Epithelial cell of proximal tubule (primary cell): ENCODE measurements around the gene BCL2L2. TPM values are rescaled to one million over a fixed set of nuclear protein-coding genes. Genes with fewer than 3 reads are reported as not detected.
A peak's percentile ranks its signal among the peaks of the same experiment; 100 is the strongest.

ENCODE experiments used
- DNase-seq: peaks from one replicate; pipeline ENCODE4 v3.0.0-alpha.2; 2011; ENCODE audit warnings: low read depth
- H3K4me3 ChIP-seq: 2 replicates; pipeline ENCODE4 v1.5.1; 2011; ENCODE audit warnings: low read depth, mild to moderate bottlenecking, low read length
- total RNA-seq: library from RNA; depleted of rRNA; stranded (reverse); fragments of >200 nt; gene quantifications from 2 replicates; pipeline ENCODE4 v1.2.3, GENCODE V29; 2015
- TF ChIP-seq, protein P1 (sequence below): conservative IDR thresholded peaks from 2 replicates; pipeline ENCODE4 v1.5.1; 2012; ENCODE audit warnings: low read depth, mild to moderate bottlenecking, low read length

The BCL2L2 gene
- total RNA-seq, 1 donor from 2014 or later: 10.7 TPM

DNA sequence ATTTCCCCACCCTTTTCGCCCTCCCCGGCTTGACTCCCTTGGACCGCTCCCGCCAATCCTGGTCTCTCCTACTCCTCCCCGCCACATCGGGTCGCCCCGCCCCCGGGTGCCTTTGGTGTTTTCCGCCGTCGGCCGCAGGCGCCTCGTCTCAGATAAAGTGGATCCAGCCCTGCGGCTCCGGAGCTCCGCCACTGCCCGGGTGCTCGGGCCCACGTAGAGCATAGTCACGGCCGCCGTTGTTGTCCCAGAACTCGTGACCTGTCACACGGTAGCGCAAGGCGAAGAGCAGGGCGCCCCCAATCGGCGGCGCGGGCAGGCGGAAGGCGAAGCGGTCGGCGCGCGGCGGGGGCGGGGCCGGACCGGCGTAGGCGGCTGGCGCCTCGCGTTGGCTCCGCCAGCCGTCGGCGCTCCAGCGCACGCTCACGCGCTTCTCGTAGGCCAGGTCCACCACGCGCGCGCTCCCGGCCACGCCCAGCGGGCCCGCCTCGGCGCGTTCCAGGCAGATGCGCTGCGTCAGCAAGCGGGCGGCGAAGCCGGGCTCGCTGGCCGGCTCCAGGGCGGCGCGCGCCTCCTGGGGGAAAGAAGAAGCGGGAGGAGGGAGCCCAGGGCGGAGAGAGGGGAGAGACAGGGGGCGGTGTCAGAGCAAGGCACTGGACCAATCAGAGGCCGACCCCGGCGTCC is 5.2 kb upstream of the BCL2L2 start:
- H3K4me3 ChIP-seq: peak overlapping the region; percentile 61
- DNase-seq: peak; percentile 73
- TF ChIP-seq, protein P1, sequence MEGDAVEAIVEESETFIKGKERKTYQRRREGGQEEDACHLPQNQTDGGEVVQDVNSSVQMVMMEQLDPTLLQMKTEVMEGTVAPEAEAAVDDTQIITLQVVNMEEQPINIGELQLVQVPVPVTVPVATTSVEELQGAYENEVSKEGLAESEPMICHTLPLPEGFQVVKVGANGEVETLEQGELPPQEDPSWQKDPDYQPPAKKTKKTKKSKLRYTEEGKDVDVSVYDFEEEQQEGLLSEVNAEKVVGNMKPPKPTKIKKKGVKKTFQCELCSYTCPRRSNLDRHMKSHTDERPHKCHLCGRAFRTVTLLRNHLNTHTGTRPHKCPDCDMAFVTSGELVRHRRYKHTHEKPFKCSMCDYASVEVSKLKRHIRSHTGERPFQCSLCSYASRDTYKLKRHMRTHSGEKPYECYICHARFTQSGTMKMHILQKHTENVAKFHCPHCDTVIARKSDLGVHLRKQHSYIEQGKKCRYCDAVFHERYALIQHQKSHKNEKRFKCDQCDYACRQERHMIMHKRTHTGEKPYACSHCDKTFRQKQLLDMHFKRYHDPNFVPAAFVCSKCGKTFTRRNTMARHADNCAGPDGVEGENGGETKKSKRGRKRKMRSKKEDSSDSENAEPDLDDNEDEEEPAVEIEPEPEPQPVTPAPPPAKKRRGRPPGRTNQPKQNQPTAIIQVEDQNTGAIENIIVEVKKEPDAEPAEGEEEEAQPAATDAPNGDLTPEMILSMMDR: peak; percentile 55

DNA sequence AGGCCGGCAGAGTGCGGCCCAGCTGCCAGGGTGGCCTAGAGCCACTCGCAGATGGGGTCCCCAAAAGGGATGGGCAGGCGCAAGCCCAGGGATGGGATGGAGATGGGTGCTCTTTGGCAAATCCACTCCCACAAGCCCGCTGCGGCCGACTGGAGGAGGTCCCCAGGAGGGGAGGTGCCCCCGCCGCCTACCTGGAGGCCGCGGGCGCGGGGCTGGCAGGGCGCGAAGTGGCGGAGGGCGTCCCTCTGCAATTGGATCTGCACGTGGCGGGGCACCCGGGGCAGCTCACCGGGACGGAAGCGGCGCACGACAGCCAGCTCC is 4.7 kb upstream of the BCL2L2 start:
- TF ChIP-seq, protein P1: no peak
- no peak for DNase-seq
- peak overlapping the region; percentile 60 for H3K4me3 ChIP-seq

DNA sequence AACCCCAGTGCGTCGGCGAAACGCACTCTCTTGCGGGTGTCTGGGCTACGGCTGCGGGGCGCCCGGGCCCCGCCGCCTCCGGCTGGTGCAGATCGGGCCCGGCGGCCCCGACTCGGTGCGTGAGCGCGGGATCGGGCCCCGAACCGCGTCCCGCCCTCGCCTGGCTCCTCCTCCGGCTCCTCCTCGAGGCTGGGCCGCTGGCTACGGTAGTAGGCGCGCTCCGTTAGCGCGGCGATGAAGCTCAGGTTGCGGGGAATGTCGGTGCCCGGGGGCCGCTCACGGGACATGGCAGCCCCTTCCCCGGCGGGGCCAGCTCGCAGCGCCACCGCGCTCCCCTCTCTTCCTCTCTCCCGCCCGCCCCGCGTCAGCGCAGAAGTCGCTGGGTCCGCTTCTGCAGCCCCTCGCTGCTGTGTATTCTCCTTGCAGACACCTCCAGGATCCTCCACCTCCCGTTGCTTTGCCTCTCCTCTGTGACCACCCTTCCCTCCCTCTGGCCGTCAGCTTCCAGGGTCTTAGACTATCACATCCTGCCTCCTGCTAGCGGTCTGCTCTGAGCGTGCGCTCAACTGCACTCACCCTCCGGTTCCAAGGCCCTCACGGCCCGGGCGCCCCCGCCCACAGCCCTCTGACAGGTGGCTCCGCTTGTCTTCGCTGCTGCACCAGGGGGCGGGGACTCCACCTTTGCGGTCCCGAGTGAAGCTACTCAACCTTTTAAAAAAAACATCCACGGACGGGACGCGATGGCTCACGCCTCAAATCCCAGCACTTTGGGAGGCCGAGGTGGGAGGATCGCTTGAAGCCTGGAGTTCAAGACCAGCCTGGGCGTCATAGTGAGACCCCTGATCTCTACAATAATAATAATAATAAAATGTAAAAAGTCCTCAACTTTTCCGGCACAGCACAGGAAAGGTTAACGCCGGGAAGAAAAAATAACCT is 4.1 kb upstream of the BCL2L2 start, which contains the start of gene PPP1R3E:
PPP1R3E (minus strand) TSS at position 570 of the 936 bp plus-strand sequence; CDS start at position 287, 283 bp downstream.
- peak within 1 kb of the TSS; percentile 60 for H3K4me3 ChIP-seq
- TF ChIP-seq, protein P1: no peak
- DNase-seq: no peak

DNA sequence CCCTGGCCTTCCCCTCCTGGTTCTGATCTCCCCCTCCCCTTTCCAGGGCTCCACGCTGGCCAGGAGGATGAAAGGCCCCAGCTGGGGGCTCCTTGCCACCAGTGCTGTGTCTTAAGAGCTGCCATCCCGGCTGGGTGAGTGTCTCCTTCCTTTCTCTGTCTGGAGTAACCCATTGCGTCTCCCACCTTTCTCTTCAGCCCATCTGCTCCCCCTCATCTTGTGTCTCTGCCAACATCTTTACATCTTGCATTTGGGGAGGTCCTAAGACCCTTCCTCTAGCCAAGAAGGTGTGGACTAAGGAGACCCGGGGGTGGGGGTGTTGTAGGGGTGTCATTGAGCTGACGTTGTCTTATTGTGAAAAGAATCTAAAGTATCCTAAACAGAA is 505 bp downstream of the BCL2L2 start:
- DNase-seq: no peak

DNA sequence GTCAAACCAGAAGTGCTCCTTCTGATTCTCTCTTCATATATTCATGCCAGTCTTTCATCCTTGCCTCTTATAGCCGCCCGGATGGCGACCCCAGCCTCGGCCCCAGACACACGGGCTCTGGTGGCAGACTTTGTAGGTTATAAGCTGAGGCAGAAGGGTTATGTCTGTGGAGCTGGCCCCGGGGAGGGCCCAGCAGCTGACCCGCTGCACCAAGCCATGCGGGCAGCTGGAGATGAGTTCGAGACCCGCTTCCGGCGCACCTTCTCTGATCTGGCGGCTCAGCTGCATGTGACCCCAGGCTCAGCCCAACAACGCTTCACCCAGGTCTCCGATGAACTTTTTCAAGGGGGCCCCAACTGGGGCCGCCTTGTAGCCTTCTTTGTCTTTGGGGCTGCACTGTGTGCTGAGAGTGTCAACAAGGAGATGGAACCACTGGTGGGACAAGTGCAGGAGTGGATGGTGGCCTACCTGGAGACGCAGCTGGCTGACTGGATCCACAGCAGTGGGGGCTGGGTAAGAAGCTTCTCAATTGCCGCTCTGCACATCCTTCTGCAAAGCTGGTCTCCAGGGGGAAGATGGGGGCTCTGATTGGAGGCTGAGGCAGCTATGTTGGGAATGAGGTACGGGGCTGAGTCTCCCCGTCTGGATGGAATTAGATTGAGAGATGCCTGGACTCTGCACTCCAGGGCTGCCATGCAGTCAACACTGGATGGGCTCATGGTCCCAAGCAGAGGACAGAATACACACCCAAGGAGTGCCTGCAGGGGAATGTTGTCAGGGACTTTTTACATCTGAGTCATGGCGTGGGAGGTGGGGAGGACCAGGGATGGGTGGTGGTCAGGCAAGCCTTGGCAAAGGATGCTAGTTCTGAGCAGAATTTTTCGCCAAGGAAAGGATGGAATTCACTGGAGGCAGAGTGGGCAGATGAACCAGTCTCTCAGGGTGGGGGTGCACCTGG is 1.3 kb downstream of the BCL2L2 start:
- TF ChIP-seq, protein P1: no peak
- peak overlapping the region; percentile 87 for H3K4me3 ChIP-seq
- no peak for DNase-seq

More for the DNA sequence above, 505 bp downstream of the BCL2L2 start:
- TF ChIP-seq, protein P1: no peak
- peak overlapping the region; percentile 87 for H3K4me3 ChIP-seq

DNA sequence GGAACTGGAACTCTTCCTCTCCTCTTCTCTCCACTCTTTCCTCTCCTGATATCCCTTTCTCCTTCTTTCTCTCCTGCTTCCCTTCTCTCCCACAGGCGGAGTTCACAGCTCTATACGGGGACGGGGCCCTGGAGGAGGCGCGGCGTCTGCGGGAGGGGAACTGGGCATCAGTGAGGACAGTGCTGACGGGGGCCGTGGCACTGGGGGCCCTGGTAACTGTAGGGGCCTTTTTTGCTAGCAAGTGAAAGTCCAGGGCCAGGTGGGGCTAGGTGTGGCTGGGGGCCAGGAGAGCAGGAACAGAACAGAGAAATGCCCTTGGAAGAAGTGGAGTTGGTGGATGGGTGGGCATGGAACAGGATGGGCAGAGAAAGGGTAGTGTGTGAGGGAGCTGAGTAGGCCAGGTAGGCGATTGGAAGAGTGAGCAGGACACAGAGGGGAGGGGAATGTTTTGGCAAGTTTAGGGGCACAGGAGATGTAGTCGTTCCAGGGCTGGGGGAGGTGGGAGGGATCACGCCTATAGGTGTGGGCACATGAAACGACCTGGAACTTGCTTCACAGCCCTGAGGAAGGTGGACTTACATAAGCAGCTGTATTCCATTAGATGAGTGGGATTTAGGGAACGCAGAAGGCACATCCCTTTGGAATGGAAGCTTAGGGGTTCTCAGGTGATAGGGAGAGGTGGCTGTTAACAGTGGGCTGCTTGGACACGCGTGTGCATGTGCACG is 2.2 kb downstream of the BCL2L2 start:
- H3K4me3 ChIP-seq: no peak overlapping the region
- TF ChIP-seq, protein P1: no peak
- DNase-seq: no peak
